Measurements from ENCODE around the gene WDR93. TPM values are rescaled to one million over a fixed set of nuclear protein-coding genes. Genes with fewer than 3 reads are reported as not detected.

WDR93 gene
- polyA plus RNA-seq, 3 donors, result not detected

- H3K4me1 Mint-ChIP-seq, result peaks cover 4% of the 10 kb centered on the region
- no peak for DNase-seq
- Histone ChIP-seq H3K4me1 (ENCODE audit: control insufficient read depth in 1 of 2, insufficient read depth in 2 of 2, low read length in 2 of 2) (peaks cover 6% of the 10 kb centered on the region in 2 donors), H3K27ac (ENCODE audit: low read depth in 1 of 2, low read length in 2 of 2) (no peak overlapping the region), H3K79me2 (ENCODE audit: insufficient read depth, low read length) (no peaks in the 10 kb centered on the region), H3K36me3 (replicated peaks in 1 of 2; ENCODE audit: control insufficient read depth in 1 of 2, insufficient read depth in 2 of 2, low read length in 2 of 2) (no peaks in the 10 kb centered on the region), H3K9ac (ENCODE audit: insufficient read depth, low read length, poor library complexity, severe bottlenecking) (no peak overlapping the region), H2AFZ (ENCODE audit: insufficient read depth, low read depth, low read length, poor library complexity, severe bottlenecking) (no peak overlapping the region), H3K27me3 (ENCODE audit: control insufficient read depth in 2 of 2, insufficient read depth in 2 of 2, low read length in 2 of 2) (peaks cover 5 to 17% of the 10 kb centered on the region in 2 donors), H3K9me3 (replicated peaks in 1 of 2; ENCODE audit: control insufficient read depth in 1 of 2, insufficient read depth in 1 of 2, low read length in 2 of 2) (no peaks in the 10 kb centered on the region), H3K4me2 (replicated peaks; ENCODE audit: extremely low read depth, low read length, poor library complexity, severe bottlenecking) (no peak overlapping the region), H3K4me3 (replicated peaks in 1 of 3; ENCODE audit: low read depth in 2 of 3, low read length in 3 of 3) (no peak overlapping the region), H4K20me1 (ENCODE audit: insufficient read depth, low read length) (no peaks in the 10 kb centered on the region)
- TF ChIP-seq CTCF (IDR thresholded peaks at IDR 0.05), result no peak
- peaks cover 0 to 3% of the 10 kb centered on the region in 2 donors for H3K36me3 Mint-ChIP-seq
- intact Hi-C loops (cut with micrococcal nuclease), result no loop called here
- no peak overlapping the region for H3K4me3 Mint-ChIP-seq
- no peak overlapping the region for H3K27ac Mint-ChIP-seq
- H3K27me3 Mint-ChIP-seq (ENCODE audit: low read depth in 3 of 3), result peaks cover 12 to 20% (median 18%) of the 10 kb centered on the region in 3 donors
- H3K9me3 Mint-ChIP-seq, result peaks cover 0 to 6% (median 0%) of the 10 kb centered on the region in 7 donors
- no CpG with 5 or more reads among the region's 3 CpGs for WGBS (ENCODE audit: insufficient coverage)
Observed at GRCh38 chr15:89668171-89668570, 22.4 kb upstream of the WDR93 start.

- WGBS (ENCODE audit: insufficient coverage), result 95% methylated on average over 7 of the region's 9 CpGs
- TF ChIP-seq CTCF (IDR thresholded peaks at IDR 0.05), result no peak
- H3K9me3 Mint-ChIP-seq, result peaks cover 0 to 6% (median 0%) of the 10 kb centered on the region in 7 donors
- H3K36me3 ChIP-seq (replicated peaks in 1 of 2; ENCODE audit: control insufficient read depth in 1 of 2, insufficient read depth in 2 of 2, low read length in 2 of 2), result no peaks in the 10 kb centered on the region
- DNase-seq, result no peak
- no peaks in the 10 kb centered on the region for H3K79me2 ChIP-seq (ENCODE audit: insufficient read depth, low read length)
- no peaks in the 10 kb centered on the region for H4K20me1 ChIP-seq (ENCODE audit: insufficient read depth, low read length)
- no peak overlapping the region for H3K27ac Mint-ChIP-seq
- H3K36me3 Mint-ChIP-seq, result peaks cover 0 to 3% of the 10 kb centered on the region in 2 donors
- peaks cover 12 to 18% (median 18%) of the 10 kb centered on the region in 3 donors for H3K27me3 Mint-ChIP-seq (ENCODE audit: low read depth in 3 of 3)
- no peak overlapping the region for H3K4me3 Mint-ChIP-seq
- H3K27ac ChIP-seq (ENCODE audit: low read depth in 1 of 2, low read length in 2 of 2), result no peak overlapping the region
- H3K9me3 ChIP-seq (replicated peaks in 1 of 2; ENCODE audit: control insufficient read depth in 1 of 2, insufficient read depth in 1 of 2, low read length in 2 of 2), result no peaks in the 10 kb centered on the region
- no peak overlapping the region for H3K9ac ChIP-seq (ENCODE audit: insufficient read depth, low read length, poor library complexity, severe bottlenecking)
- H3K4me1 ChIP-seq (ENCODE audit: control insufficient read depth in 1 of 2, insufficient read depth in 2 of 2, low read length in 2 of 2), result peaks cover 6% of the 10 kb centered on the region in 2 donors
- peaks cover 5 to 16% of the 10 kb centered on the region in 2 donors for H3K27me3 ChIP-seq (ENCODE audit: control insufficient read depth in 2 of 2, insufficient read depth in 2 of 2, low read length in 2 of 2)
- peaks cover 4% of the 10 kb centered on the region for H3K4me1 Mint-ChIP-seq
- no peak overlapping the region for H2AFZ ChIP-seq (ENCODE audit: insufficient read depth, low read depth, low read length, poor library complexity, severe bottlenecking)
- no peak overlapping the region for H3K4me3 ChIP-seq (replicated peaks in 1 of 3; ENCODE audit: low read depth in 2 of 3, low read length in 3 of 3)
- intact Hi-C loops (cut with micrococcal nuclease), result no loop called here
- no peak overlapping the region for H3K4me2 ChIP-seq (replicated peaks; ENCODE audit: extremely low read depth, low read length, poor library complexity, severe bottlenecking)
Observed at GRCh38 chr15:89669309-89669865, 21.2 kb upstream of the WDR93 start.

All from CD14-positive monocyte (primary cell).